ENCODE measurements around the gene NFE2L3. TPM values are rescaled to one million over a fixed set of nuclear protein-coding genes. Genes with fewer than 3 reads are reported as not detected.

The NFE2L3 gene
- total and polyA plus RNA-seq, 9 of the 15 experiments (the other 6 are each of a cell fraction or from before 2014, with no cell fraction given), result 2.9 to 16.9 (median 12.4) TPM

DNA sequence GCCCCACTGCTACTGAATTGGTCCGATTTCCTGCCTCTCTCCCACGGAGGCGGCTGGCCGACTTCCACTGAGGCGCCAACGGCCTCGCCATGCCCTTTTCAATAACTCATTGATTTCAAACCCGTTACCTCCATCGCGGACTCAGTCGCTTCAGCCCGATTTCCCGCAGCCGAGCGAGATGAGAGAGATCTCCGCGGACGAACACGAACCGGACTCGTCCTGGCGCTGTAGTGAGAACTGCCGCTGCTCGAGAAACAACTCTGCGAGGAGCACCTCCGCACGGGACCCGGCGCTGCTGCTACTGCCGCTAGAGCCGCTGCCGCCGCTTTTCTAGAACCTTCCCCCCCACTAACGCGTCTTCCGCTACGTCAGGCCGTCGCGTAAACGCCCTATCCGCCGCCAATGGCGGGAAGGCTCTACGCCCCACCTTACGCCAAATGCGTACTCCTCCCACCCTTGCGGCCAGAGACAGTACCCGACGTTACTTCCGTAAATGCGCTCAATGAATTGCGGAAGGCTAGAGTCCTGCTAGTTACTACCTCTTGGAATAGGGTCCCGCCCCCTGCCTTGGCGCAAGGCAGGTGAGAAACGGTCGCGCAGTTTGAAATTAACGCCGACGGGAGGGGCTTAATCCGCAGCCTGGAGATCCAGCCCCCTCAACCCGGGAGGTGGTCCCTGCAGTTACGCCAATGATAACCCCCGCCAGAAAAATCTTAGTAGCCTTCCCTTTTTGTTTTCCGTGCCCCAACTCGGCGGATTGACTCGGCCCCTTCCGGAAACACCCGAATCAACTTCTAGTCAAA, 48.6 kb downstream of the NFE2L3 start, which contains the start of gene HNRNPA2B1 (continued):
- TF ChIP-seq ZNF274 (IDR thresholded peaks at IDR 0.05; ENCODE audit: borderline replicate concordance, low read depth, low read length) (no peak), MEF2D (tag; conservative IDR thresholded peaks at IDR 0.05; ENCODE audit: low read depth) (no peak), ILF3 (IDR thresholded peaks at IDR 0.05; ENCODE audit: borderline replicate concordance) (peak; percentile 60; the same call in 1 of the 2 replicates), DNMT1 (IDR thresholded peaks at IDR 0.05) (0 out of 2 replicates have a peak, but pooled peaks have one; percentile 68), ZBTB17 (CRISPR knock-in tag; IDR thresholded peaks at IDR 0.05) (no peak), RAD51 (IDR thresholded peaks at IDR 0.05; ENCODE audit: borderline replicate concordance, low read depth) (no peak), ZBED1 (IDR thresholded peaks at IDR 0.05) (peak; percentile 90), L3MBTL2 (IDR thresholded peaks at IDR 0.05) (no peak; the same call in 1 of the 2 replicates), RFX7 (CRISPR knock-in tag; IDR thresholded peaks at IDR 0.05) (no peak), RBM17 (IDR thresholded peaks at IDR 0.05; ENCODE audit: borderline replicate concordance, low read depth, low read length) (no peak), ZNF766 (CRISPR knock-in tag; conservative IDR thresholded peaks at IDR 0.05) (no peak), ZNF444 (CRISPR knock-in tag; IDR thresholded peaks at IDR 0.05) (no peak), KAT7 (CRISPR knock-in tag; IDR thresholded peaks at IDR 0.05; ENCODE audit: borderline replicate concordance) (peak; percentile 98), SOX6 (IDR thresholded peaks at IDR 0.05) (peak; percentile 48; the same call in 1 of the 2 replicates), POU5F1 (IDR thresholded peaks at IDR 0.05; ENCODE audit: borderline replicate concordance, low read depth, low read length, partially characterized antibody) (no peak), NFIX (CRISPR knock-in tag; IDR thresholded peaks at IDR 0.05; ENCODE audit: low read depth) (no peak), ZEB2 (IDR thresholded peaks at IDR 0.05) (no peak), ESRRA (IDR thresholded peaks at IDR 0.05; ENCODE audit: borderline replicate concordance, low read depth) (peak; percentile 61; the same call in 1 of the 2 replicates), ZNF143 (CRISPR knock-in tag; IDR thresholded peaks at IDR 0.05) (no peak), ZNF436 (CRISPR knock-in tag; IDR thresholded peaks at IDR 0.05) (no peak), ZNF644 (tag; IDR thresholded peaks at IDR 0.05; ENCODE audit: low read depth) (no peak)
- TF ChIP-seq, protein P1, sequence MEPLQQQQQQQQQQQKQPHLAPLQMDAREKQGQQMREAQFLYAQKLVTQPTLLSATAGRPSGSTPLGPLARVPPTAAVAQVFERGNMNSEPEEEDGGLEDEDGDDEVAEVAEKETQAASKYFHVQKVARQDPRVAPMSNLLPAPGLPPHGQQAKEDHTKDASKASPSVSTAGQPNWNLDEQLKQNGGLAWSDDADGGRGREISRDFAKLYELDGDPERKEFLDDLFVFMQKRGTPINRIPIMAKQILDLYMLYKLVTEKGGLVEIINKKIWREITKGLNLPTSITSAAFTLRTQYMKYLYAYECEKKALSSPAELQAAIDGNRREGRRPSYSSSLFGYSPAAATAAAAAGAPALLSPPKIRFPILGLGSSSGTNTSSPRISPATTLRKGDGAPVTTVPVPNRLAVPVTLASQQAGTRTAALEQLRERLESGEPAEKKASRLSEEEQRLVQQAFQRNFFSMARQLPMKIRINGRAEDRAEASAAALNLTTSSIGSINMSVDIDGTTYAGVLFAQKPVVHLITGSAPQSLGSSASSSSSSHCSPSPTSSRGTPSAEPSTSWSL (CRISPR knock-in tag; IDR thresholded peaks at IDR 0.05; ENCODE audit: borderline replicate concordance), result no peak
- TF ChIP-seq, protein P2, sequence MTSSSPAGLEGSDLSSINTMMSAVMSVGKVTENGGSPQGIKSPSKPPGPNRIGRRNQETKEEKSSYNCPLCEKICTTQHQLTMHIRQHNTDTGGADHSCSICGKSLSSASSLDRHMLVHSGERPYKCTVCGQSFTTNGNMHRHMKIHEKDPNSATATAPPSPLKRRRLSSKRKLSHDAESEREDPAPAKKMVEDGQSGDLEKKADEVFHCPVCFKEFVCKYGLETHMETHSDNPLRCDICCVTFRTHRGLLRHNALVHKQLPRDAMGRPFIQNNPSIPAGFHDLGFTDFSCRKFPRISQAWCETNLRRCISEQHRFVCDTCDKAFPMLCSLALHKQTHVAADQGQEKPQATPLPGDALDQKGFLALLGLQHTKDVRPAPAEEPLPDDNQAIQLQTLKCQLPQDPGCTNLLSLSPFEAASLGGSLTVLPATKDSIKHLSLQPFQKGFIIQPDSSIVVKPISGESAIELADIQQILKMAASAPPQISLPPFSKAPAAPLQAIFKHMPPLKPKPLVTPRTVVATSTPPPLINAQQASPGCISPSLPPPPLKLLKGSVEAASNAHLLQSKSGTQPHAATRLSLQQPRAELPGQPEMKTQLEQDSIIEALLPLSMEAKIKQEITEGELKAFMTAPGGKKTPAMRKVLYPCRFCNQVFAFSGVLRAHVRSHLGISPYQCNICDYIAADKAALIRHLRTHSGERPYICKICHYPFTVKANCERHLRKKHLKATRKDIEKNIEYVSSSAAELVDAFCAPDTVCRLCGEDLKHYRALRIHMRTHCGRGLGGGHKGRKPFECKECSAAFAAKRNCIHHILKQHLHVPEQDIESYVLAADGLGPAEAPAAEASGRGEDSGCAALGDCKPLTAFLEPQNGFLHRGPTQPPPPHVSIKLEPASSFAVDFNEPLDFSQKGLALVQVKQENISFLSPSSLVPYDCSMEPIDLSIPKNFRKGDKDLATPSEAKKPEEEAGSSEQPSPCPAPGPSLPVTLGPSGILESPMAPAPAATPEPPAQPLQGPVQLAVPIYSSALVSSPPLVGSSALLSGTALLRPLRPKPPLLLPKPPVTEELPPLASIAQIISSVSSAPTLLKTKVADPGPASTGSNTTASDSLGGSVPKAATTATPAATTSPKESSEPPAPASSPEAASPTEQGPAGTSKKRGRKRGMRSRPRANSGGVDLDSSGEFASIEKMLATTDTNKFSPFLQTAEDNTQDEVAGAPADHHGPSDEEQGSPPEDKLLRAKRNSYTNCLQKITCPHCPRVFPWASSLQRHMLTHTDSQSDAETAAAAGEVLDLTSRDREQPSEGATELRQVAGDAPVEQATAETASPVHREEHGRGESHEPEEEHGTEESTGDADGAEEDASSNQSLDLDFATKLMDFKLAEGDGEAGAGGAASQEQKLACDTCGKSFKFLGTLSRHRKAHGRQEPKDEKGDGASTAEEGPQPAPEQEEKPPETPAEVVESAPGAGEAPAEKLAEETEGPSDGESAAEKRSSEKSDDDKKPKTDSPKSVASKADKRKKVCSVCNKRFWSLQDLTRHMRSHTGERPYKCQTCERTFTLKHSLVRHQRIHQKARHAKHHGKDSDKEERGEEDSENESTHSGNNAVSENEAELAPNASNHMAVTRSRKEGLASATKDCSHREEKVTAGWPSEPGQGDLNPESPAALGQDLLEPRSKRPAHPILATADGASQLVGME (CRISPR knock-in tag; IDR thresholded peaks at IDR 0.05), result no peak
